ENCODE measurements around the gene AGAP3.

DNA sequence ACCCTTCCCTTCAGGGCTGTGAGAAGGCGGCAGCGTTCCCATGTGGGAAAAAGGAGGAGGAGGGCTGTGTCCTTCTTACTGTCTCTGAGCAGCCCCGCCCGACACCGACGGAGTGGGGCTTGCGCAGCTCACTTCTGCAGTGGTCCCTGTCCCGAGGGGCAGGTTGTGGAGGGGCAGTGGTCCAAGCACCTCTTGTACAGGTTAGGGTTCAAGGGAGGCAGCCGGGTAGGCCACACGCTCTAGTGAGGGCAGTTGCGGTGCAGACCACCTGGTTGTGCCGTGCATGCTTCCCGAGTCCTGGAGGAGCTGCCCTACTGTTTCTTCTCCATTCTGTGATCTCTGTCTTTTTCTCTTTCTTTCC, 32.8 kb downstream of the AGAP3 start:
- TF ChIP-seq, protein P1, sequence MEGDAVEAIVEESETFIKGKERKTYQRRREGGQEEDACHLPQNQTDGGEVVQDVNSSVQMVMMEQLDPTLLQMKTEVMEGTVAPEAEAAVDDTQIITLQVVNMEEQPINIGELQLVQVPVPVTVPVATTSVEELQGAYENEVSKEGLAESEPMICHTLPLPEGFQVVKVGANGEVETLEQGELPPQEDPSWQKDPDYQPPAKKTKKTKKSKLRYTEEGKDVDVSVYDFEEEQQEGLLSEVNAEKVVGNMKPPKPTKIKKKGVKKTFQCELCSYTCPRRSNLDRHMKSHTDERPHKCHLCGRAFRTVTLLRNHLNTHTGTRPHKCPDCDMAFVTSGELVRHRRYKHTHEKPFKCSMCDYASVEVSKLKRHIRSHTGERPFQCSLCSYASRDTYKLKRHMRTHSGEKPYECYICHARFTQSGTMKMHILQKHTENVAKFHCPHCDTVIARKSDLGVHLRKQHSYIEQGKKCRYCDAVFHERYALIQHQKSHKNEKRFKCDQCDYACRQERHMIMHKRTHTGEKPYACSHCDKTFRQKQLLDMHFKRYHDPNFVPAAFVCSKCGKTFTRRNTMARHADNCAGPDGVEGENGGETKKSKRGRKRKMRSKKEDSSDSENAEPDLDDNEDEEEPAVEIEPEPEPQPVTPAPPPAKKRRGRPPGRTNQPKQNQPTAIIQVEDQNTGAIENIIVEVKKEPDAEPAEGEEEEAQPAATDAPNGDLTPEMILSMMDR (IDR thresholded peaks at IDR 0.05 in 2 of 3, conservative IDR thresholded peaks at IDR 0.05 in 1 of 3; ENCODE audit: borderline replicate concordance in 1 of 3, insufficient read depth in 1 of 3, low read depth in 2 of 3, low read length in 2 of 3), result no peak
- no peak for TF ChIP-seq EGR1 (IDR thresholded peaks at IDR 0.05; ENCODE audit: low read depth)
- TF ChIP-seq ELF1 (IDR thresholded peaks at IDR 0.05; ENCODE audit: borderline replicate concordance, low read depth), result no peak
- no peak for TF ChIP-seq EZH2 (IDR thresholded peaks at IDR 0.05)
